Lower leg skin (tissue), 3 donors: ENCODE results near the gene MT1H.

Source experiments
- CTCF ChIP-seq, 3 donors: fragments of 450-650 bp; IDR thresholded peaks; one replicate each; pipeline ENCODE4 v1.5.1; 2016; ENCODE audit warnings: antibody characterized with exemption in 3 of 3, mild to moderate bottlenecking in 3 of 3, moderate library complexity in 2 of 3
- POLR2A ChIP-seq, 2 donors: fragments of 450-650 bp; IDR thresholded peaks; one replicate each; pipeline ENCODE4 v1.6.1; 2016 to 2017; ENCODE audit warnings: antibody characterized with exemption in 2 of 2, mild to moderate bottlenecking in 1 of 2, moderate library complexity in 1 of 2

DNA sequence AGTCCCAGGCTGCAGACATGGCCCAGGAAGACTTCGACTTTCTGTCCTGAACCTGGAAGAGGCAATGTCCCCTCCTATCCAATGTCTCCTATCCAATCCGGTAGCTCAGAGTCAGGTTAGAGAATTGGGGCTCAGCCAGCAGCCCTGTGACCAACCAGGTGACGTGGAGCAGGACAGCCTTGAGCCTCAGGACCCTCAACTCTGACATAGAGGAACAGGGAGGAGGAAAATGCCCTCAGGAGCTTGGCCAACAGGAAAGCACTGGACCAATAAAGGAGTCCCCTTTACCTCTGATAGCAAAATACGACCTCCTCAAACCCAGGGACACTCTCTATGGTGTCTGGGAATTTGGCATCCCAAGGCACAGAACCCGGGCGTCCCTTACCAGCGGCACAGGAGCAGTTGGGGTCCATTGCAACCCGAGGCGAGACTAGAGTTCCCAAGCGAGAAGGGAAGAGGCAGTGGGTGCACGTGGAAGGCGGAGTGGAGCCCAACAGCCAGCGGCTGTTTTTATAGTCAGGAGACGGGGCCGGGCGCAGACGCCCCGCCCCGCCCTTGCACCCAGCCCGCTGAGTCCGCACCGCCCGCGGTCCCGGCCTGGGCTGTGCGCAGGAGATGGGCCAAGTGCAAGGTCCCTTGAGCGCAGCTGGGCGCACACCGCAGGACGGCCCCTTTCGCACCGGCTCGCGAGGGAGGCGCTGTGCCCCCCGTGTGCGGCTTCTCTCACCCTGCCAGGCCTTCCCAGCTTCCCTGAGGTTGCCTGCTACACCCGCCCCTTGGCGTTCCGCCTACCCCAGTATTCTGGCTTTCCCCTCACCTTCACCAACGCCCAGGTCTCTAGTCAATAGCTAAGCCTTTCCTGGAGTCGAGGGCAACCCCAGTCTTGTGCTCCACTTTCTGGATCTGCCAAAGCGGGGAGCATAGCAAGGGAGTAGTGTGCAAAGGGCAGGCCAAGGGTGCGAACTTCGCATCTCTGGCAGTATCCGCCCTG lies 1.7 kb upstream of the MT1H start, which contains the start of gene MT1G:
- TF ChIP-seq CTCF (IDR thresholded peaks at IDR 0.05) (no peak), POLR2A (IDR thresholded peaks at IDR 0.05) (no peak)
